ENCODE results near the gene CNTN1.

DNA sequence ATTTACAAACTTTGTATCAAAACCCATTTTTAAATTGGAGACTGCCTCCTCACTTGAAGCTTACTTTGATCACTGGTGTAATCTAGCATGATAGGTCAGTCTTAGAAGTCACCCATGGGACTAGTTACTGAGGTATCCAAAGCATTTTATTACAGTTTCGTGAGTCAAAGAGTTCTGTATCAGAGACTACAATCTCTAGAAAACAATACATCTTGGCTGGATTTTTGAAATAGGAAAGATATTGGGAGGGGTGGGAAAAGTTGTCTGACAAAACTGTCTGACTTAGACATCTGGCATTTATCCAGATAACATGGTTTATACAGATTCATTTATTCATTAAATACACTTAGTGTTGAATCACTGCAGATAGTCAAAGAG, 322.4 kb downstream of the CNTN1 start:
- TF ChIP-seq EZH2phosphoT487 (IDR thresholded peaks at IDR 0.05; ENCODE audit: low read depth, severe bottlenecking, unreplicated experiment) (no peak), EZH2 (IDR thresholded peaks at IDR 0.05; ENCODE audit: borderline replicate concordance) (no peak)
- TF ChIP-seq, protein P1, sequence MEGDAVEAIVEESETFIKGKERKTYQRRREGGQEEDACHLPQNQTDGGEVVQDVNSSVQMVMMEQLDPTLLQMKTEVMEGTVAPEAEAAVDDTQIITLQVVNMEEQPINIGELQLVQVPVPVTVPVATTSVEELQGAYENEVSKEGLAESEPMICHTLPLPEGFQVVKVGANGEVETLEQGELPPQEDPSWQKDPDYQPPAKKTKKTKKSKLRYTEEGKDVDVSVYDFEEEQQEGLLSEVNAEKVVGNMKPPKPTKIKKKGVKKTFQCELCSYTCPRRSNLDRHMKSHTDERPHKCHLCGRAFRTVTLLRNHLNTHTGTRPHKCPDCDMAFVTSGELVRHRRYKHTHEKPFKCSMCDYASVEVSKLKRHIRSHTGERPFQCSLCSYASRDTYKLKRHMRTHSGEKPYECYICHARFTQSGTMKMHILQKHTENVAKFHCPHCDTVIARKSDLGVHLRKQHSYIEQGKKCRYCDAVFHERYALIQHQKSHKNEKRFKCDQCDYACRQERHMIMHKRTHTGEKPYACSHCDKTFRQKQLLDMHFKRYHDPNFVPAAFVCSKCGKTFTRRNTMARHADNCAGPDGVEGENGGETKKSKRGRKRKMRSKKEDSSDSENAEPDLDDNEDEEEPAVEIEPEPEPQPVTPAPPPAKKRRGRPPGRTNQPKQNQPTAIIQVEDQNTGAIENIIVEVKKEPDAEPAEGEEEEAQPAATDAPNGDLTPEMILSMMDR (IDR thresholded peaks at IDR 0.05; ENCODE audit: poor library complexity) = no peak

Data from hepatocyte (in vitro differentiated cells).